ENCODE measurements around the gene IFT43. TPM values are rescaled to one million over a fixed set of nuclear protein-coding genes. Genes with fewer than 3 reads are reported as not detected.

The IFT43 gene
- total and polyA plus RNA-seq, 2 donors from 2014 or later, result 41.6 to 86.3 TPM

DNA sequence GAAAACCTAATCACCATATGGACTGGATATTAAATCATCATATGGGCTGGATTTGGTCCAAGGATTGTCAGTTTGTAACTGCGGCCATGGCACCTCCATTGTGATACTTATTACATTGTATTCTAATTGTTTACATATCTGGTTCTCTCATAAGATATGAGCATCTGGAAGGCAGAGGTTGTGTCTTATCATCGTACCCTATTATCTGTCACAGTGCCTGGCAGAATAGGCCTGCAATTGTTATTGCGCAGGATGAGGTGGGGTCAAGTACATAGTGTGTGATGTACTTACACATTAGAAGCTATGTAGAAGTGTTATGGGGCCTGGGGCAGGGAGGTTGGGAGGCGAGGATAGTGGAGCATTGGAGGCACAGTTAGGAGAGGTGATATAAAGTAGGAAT lies 4.7 kb downstream of the IFT43 start:
- FAIRE-seq (no peak), DNase-seq (no peak)
- H3K4me3 ChIP-seq (ENCODE audit: low read length in 3 of 3), result no peak overlapping the region
- no peaks in the 10 kb centered on the region for H3K9me3 ChIP-seq (ENCODE audit: control insufficient read depth in 2 of 3, insufficient read depth in 1 of 3, low read length in 3 of 3)
- H3K27ac ChIP-seq (ENCODE audit: low read depth in 2 of 2, low read length in 2 of 2), result peak overlapping the region; percentile 68 to 95
- H3K4me1 ChIP-seq (ENCODE audit: control insufficient read depth in 2 of 3, insufficient read depth in 2 of 3, low read depth in 1 of 3, low read length in 3 of 3), result peaks cover 3 to 13% (median 11%) of the 10 kb centered on the region in 3 donors
- H3K36me3 ChIP-seq (ENCODE audit: control insufficient read depth in 2 of 3, insufficient read depth in 3 of 3, low read length in 3 of 3), result peaks cover 0 to 18% (median 12%) of the 10 kb centered on the region in 3 donors
- intact Hi-C loops (cut with DNase I), result no loop called here
- TF ChIP-seq, protein P1, sequence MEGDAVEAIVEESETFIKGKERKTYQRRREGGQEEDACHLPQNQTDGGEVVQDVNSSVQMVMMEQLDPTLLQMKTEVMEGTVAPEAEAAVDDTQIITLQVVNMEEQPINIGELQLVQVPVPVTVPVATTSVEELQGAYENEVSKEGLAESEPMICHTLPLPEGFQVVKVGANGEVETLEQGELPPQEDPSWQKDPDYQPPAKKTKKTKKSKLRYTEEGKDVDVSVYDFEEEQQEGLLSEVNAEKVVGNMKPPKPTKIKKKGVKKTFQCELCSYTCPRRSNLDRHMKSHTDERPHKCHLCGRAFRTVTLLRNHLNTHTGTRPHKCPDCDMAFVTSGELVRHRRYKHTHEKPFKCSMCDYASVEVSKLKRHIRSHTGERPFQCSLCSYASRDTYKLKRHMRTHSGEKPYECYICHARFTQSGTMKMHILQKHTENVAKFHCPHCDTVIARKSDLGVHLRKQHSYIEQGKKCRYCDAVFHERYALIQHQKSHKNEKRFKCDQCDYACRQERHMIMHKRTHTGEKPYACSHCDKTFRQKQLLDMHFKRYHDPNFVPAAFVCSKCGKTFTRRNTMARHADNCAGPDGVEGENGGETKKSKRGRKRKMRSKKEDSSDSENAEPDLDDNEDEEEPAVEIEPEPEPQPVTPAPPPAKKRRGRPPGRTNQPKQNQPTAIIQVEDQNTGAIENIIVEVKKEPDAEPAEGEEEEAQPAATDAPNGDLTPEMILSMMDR (IDR thresholded peaks at IDR 0.05; ENCODE audit: borderline replicate concordance, extremely low read depth, insufficient read depth), result no peak
- H3K27me3 ChIP-seq (ENCODE audit: control insufficient read depth, insufficient read depth, low read length), result no peaks in the 10 kb centered on the region
- H3K9ac ChIP-seq (ENCODE audit: low read length in 3 of 3), result no peak overlapping the region

DNA sequence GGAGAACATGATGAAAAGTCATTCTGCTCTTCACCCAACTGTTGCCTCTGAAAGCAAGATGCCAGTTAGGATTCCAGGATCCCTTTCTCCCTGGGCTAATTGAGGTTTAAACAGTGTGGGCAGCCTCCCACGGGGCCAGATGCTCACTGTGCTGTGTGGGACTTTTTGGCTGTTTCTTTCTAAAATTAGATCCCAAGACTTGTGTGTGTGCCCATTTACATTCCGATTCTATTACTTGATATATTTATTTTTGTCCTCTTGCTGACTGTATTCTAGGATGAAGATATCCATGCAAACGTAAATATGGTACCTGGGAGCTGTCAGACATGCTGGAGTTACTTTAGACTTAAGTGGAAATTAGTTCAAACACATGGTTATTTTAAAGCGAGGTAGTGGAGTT lies 6.2 kb downstream of the IFT43 start:
- TF ChIP-seq, protein P1 (IDR thresholded peaks at IDR 0.05; ENCODE audit: borderline replicate concordance, extremely low read depth, insufficient read depth), result no peak
- Histone ChIP-seq H3K4me1 (ENCODE audit: control insufficient read depth in 2 of 3, insufficient read depth in 2 of 3, low read depth in 1 of 3, low read length in 3 of 3) (peaks cover 0 to 18% (median 8%) of the 10 kb centered on the region in 3 donors), H3K36me3 (ENCODE audit: control insufficient read depth in 2 of 3, insufficient read depth in 3 of 3, low read length in 3 of 3) (peaks cover 0 to 23% (median 14%) of the 10 kb centered on the region in 3 donors), H3K4me3 (ENCODE audit: low read length in 3 of 3) (no peak overlapping the region), H3K27ac (ENCODE audit: low read depth in 2 of 2, low read length in 2 of 2) (no peak overlapping the region), H3K27me3 (ENCODE audit: control insufficient read depth, insufficient read depth, low read length) (no peaks in the 10 kb centered on the region), H3K9ac (ENCODE audit: low read length in 3 of 3) (no peak overlapping the region), H3K9me3 (ENCODE audit: control insufficient read depth in 2 of 3, insufficient read depth in 1 of 3, low read length in 3 of 3) (no peaks in the 10 kb centered on the region)
- intact Hi-C loops (cut with DNase I), result no loop called here
- DNase-seq (no peak), FAIRE-seq (no peak)

DNA sequence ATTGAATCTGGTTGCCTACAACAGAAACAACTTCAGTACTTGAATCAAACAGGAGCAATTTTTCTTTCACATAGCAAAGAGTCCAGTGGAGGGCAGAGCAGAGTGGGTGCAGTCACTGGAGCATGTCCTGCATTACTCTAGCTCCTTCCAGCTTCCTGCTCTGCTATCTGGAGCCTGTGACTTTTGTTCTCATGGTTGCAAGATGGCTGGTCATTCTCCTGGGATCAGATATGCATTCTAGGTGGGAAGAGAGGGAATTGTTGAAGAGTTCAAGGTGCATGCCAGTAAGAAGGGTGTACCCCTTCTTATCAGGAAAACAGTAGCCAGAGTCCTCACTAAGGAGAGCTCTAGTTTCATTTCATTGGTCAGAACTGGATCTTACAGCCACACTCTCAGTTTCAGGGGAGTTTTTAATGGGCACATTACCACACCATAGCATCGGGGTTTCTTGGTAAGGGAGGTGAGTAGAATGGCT lies 8.0 kb downstream of the IFT43 start:
- FAIRE-seq (no peak), DNase-seq (peak in 2 of 5 donors; percentile 48 to 50)
- Histone ChIP-seq H3K27me3 (ENCODE audit: control insufficient read depth, insufficient read depth, low read length) (no peaks in the 10 kb centered on the region), H3K9me3 (ENCODE audit: control insufficient read depth in 2 of 3, insufficient read depth in 1 of 3, low read length in 3 of 3) (no peaks in the 10 kb centered on the region), H3K4me1 (ENCODE audit: control insufficient read depth in 2 of 3, insufficient read depth in 2 of 3, low read depth in 1 of 3, low read length in 3 of 3) (peaks cover 0 to 20% (median 8%) of the 10 kb centered on the region in 3 donors), H3K36me3 (ENCODE audit: control insufficient read depth in 2 of 3, insufficient read depth in 3 of 3, low read length in 3 of 3) (peaks cover 0 to 26% (median 16%) of the 10 kb centered on the region in 3 donors), H3K4me3 (ENCODE audit: low read length in 3 of 3) (no peak overlapping the region), H3K9ac (ENCODE audit: low read length in 3 of 3) (peak overlapping the region in 1 of 3 donors; percentile 4), H3K27ac (ENCODE audit: low read depth in 2 of 2, low read length in 2 of 2) (peak overlapping the region; percentile 44 to 49)
- TF ChIP-seq, protein P1 (IDR thresholded peaks at IDR 0.05; ENCODE audit: borderline replicate concordance, extremely low read depth, insufficient read depth), result peak; percentile 18
- intact Hi-C loops (cut with DNase I), result no loop called here

Measured in kidney (tissue), 14 donors.